GM23338 (cell line): ENCODE measurements around the gene MID1. TPM values are rescaled to one million over a fixed set of nuclear protein-coding genes. Genes with fewer than 3 reads are reported as not detected.
A peak's percentile ranks its signal among the peaks of the same experiment; 100 is the strongest.

Experiments used
- ATAC-seq: fragments of 200-7000 bp; cut with Tn5 transposase; 3 replicates; pipeline ENCODE4 v1.9.1; 2020
- DNase-seq: peaks from one replicate; pipeline ENCODE4 v3.0.0-alpha.2; 2015; ENCODE audit warnings: low spot score
- H2AFZ ChIP-seq: fragments of 200-600 bp; sonication (generic); 2 replicates; pipeline ENCODE4 v1.8.0; 2016; ENCODE audit warnings: antibody characterized with exemption, mild to moderate bottlenecking, moderate library complexity
- H3F3A ChIP-seq: fragments of 200-600 bp; sonication (generic); replicated peaks from 2 replicates; pipeline ENCODE4 v1.8.0; 2017; ENCODE audit warnings: antibody characterized with exemption, mixed run types, low read depth
- H3K27ac ChIP-seq: fragments of 200-600 bp; sonication (generic); 2 replicates; pipeline ENCODE4 v1.6.1; 2016; ENCODE audit warnings: low read depth
- H3K27me3 ChIP-seq: fragments of 200-600 bp; sonication (generic); 2 replicates; pipeline ENCODE4 v1.8.0; 2016; ENCODE audit warnings: mild to moderate bottlenecking, mixed run types, moderate library complexity; ENCODE audit not compliant: insufficient read depth
- H3K36me3 ChIP-seq: fragments of 200-600 bp; sonication (generic); 2 replicates; pipeline ENCODE4 v1.8.0; 2016; ENCODE audit warnings: mild to moderate bottlenecking; ENCODE audit not compliant: insufficient read depth
- H3K4me1 ChIP-seq: fragments of 200-600 bp; sonication (generic); 2 replicates; pipeline ENCODE4 v1.8.0; 2016; ENCODE audit warnings: mild to moderate bottlenecking, moderate library complexity; ENCODE audit not compliant: insufficient read depth
- H3K4me2 ChIP-seq: fragments of 200-600 bp; sonication (generic); 2 replicates; pipeline ENCODE4 v1.7.1; 2017; ENCODE audit warnings: mixed run types
- H3K4me3 ChIP-seq: fragments of 200-600 bp; sonication (generic); 2 replicates; pipeline ENCODE4 v1.6.1; 2016; ENCODE audit warnings: mixed run types
- H3K79me2 ChIP-seq: fragments of 200-600 bp; sonication (generic); replicated peaks from 2 replicates; pipeline ENCODE4 v1.8.0; 2017; ENCODE audit warnings: mild to moderate bottlenecking; ENCODE audit not compliant: insufficient read depth
- H3K9me2 ChIP-seq: fragments of 200-600 bp; sonication (generic); 2 replicates; pipeline ENCODE4 v1.8.0; 2017; ENCODE audit not compliant: insufficient read depth
- H4K20me1 ChIP-seq: fragments of 200-600 bp; sonication (generic); replicated peaks from 2 replicates; pipeline ENCODE4 v1.8.0; 2017; ENCODE audit warnings: mild to moderate bottlenecking; ENCODE audit not compliant: insufficient read depth
- H3K27ac Mint-ChIP-seq: 2 replicates; pipeline ENCODE4 v1.8.0; 2020; ENCODE audit warnings: inconsistent platforms, mild to moderate bottlenecking, moderate library complexity, mixed read lengths
- H3K27me3 Mint-ChIP-seq: 3 replicates; pipeline ENCODE4 v1.8.0; 2022; ENCODE audit warnings: low read depth, mild to moderate bottlenecking, moderate library complexity, mixed read lengths, inconsistent platforms; ENCODE audit not compliant: insufficient read depth, poor library complexity
- H3K36me3 Mint-ChIP-seq: 3 replicates; pipeline ENCODE4 v1.8.0; 2021; ENCODE audit warnings: low read depth, mild to moderate bottlenecking, inconsistent platforms, moderate library complexity, mixed read lengths
- H3K4me1 Mint-ChIP-seq: 3 replicates; pipeline ENCODE4 v1.8.0; 2020; ENCODE audit warnings: mild to moderate bottlenecking, inconsistent platforms, mixed read lengths
- H3K4me3 Mint-ChIP-seq: 3 replicates; pipeline ENCODE4 v1.8.0; 2021; ENCODE audit warnings: moderate library complexity, mild to moderate bottlenecking, inconsistent platforms, mixed read lengths
- H3K9me3 Mint-ChIP-seq: 3 replicates; pipeline ENCODE4 v1.8.0; 2020; ENCODE audit warnings: moderate library complexity, mild to moderate bottlenecking, inconsistent platforms, mixed read lengths
- CREB1 ChIP-seq: fragments of 250-450 bp; sonication (Bioruptor Pico); IDR thresholded peaks from 2 replicates; pipeline ENCODE4 v1.5.0; 2020; ENCODE audit warnings: low read depth, mild to moderate bottlenecking, moderate library complexity
- EZH2 ChIP-seq: fragments of 200-600 bp; sonication (generic); IDR thresholded peaks from one replicate; pipeline ENCODE4 v1.8.0; 2017; ENCODE audit warnings: antibody characterized with exemption, mild to moderate bottlenecking, low read depth; ENCODE audit not compliant: unreplicated experiment
- EZH2phosphoT487 ChIP-seq: fragments of 200-600 bp; sonication (generic); IDR thresholded peaks from one replicate; pipeline ENCODE4 v1.8.1; 2018; ENCODE audit warnings: antibody characterized with exemption; ENCODE audit not compliant: unreplicated experiment
- JUNB ChIP-seq: IDR thresholded peaks from one replicate; pipeline ENCODE4 v1.6.1; 2016; ENCODE audit warnings: antibody characterized with exemption; ENCODE audit not compliant: unreplicated experiment
- NANOG ChIP-seq: IDR thresholded peaks from 2 replicates; pipeline ENCODE4 v1.6.1; 2016; ENCODE audit warnings: antibody characterized with exemption, borderline replicate concordance
- POLR2AphosphoS5 ChIP-seq: IDR thresholded peaks from 2 replicates; pipeline ENCODE4 v1.6.1; 2016; ENCODE audit warnings: antibody characterized with exemption, low read depth
- STAT1 ChIP-seq: IDR thresholded peaks from one replicate; pipeline ENCODE4 v1.6.1; 2016; ENCODE audit warnings: antibody characterized with exemption; ENCODE audit not compliant: unreplicated experiment
- ZNF114 ChIP-seq: fragments of 250-450 bp; sonication (Bioruptor Pico); IDR thresholded peaks from 2 replicates; pipeline ENCODE4 v1.5.0; 2020; ENCODE audit warnings: mild to moderate bottlenecking, moderate library complexity
- ZNF331 ChIP-seq: fragments of 250-450 bp; sonication (Bioruptor Pico); IDR thresholded peaks from 2 replicates; pipeline ENCODE4 v1.5.0; 2020; ENCODE audit warnings: low read depth, mild to moderate bottlenecking, moderate library complexity
- polyA plus RNA-seq: library from polyadenylated mRNA; unstranded; fragments of >200 nt; fragmentation: Nextera tagmentation; extraction: Ambion mirVana; gene quantifications from 2 replicates; pipeline ENCODE4 v1.2.1, GENCODE V29; 2016
- total RNA-seq: library from RNA; depleted of rRNA; stranded (reverse); fragments of >200 nt; shearing (Covaris generic); gene quantifications from 2 replicates; pipeline ENCODE4 v1.2.3, GENCODE V29; 2014
- TF ChIP-seq, protein P1 (sequence below): fragments of 250-450 bp; sonication (Bioruptor Pico); IDR thresholded peaks from 2 replicates; pipeline ENCODE4 v1.5.0; 2020; ENCODE audit warnings: mild to moderate bottlenecking, moderate library complexity
- TF ChIP-seq, protein P2 (sequence below): IDR thresholded peaks from one replicate; pipeline ENCODE4 v1.6.1; 2018; ENCODE audit warnings: antibody characterized with exemption; ENCODE audit not compliant: unreplicated experiment
- TF ChIP-seq, protein P3 (sequence below): IDR thresholded peaks from 2 replicates; pipeline ENCODE4 v1.6.1; 2016; ENCODE audit warnings: antibody characterized with exemption
- TF ChIP-seq, protein P4 (sequence below), 2 experiments: fragments of 200-600 bp in 1 of 2; sonication (generic) in 1 of 2; conservative IDR thresholded peaks; 2 replicates each; pipeline versions ENCODE4 v1.5.1 to v1.6.1; 2016 to 2017; ENCODE audit warnings: antibody characterized with exemption in 2 of 2, low read depth in 2 of 2, mild to moderate bottlenecking in 2 of 2, moderate library complexity in 1 of 2

The MID1 gene
- total and polyA plus RNA-seq, 2 experiments from 2014 or later = 27.2 to 39.3 TPM

DNA sequence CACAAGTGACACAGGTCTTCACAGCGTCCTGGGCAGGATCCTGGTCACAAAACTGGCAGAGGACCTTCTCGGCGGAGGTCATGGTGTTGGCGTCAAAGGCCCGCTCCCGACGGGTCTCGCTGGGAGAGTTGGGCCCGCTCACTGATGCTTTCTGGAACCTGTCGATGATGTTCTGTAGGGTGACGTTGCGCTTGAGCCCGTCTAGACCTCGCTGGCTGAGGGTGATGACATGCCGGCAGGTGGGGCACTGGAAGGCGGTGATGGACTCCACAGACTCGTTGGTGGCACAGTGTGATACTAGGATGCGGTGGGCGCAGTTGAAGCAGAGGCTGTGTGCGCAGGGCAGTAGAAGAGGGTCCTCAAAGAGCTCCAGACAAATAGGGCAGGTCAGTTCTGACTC is 53.2 kb downstream of the MID1 start:
- Mint-ChIP-seq H3K36me3 (peaks cover 20% of the 10 kb centered on the region), H3K4me3 (no peak overlapping the region), H3K4me1 (peaks cover 37% of the 10 kb centered on the region), H3K27me3 (peaks cover 5% of the 10 kb centered on the region), H3K27ac (0 out of 2 replicates have a peak overlapping the region, but pooled peaks have one; percentile 14), H3K9me3 (no peaks in the 10 kb centered on the region)
- DNase-seq (no peak), ATAC-seq (no peak)
- Histone ChIP-seq H3K9me2 (no peaks in the 10 kb centered on the region), H3K36me3 (no peaks in the 10 kb centered on the region), H3K4me3 (no peak overlapping the region), H4K20me1 (no peaks in the 10 kb centered on the region), H2AFZ (no peak overlapping the region), H3K27ac (no peak overlapping the region), H3F3A (no peaks in the 10 kb centered on the region), H3K27me3 (no peaks in the 10 kb centered on the region), H3K4me2 (no peak overlapping the region), H3K79me2 (peaks cover 82% of the 10 kb centered on the region), H3K4me1 (peaks cover 18% of the 10 kb centered on the region)
- TF ChIP-seq EZH2phosphoT487 = no peak
- no peak for TF ChIP-seq JUNB
- TF ChIP-seq CREB1 (CRISPR knock-in tag) = no peak
- TF ChIP-seq, protein P1, sequence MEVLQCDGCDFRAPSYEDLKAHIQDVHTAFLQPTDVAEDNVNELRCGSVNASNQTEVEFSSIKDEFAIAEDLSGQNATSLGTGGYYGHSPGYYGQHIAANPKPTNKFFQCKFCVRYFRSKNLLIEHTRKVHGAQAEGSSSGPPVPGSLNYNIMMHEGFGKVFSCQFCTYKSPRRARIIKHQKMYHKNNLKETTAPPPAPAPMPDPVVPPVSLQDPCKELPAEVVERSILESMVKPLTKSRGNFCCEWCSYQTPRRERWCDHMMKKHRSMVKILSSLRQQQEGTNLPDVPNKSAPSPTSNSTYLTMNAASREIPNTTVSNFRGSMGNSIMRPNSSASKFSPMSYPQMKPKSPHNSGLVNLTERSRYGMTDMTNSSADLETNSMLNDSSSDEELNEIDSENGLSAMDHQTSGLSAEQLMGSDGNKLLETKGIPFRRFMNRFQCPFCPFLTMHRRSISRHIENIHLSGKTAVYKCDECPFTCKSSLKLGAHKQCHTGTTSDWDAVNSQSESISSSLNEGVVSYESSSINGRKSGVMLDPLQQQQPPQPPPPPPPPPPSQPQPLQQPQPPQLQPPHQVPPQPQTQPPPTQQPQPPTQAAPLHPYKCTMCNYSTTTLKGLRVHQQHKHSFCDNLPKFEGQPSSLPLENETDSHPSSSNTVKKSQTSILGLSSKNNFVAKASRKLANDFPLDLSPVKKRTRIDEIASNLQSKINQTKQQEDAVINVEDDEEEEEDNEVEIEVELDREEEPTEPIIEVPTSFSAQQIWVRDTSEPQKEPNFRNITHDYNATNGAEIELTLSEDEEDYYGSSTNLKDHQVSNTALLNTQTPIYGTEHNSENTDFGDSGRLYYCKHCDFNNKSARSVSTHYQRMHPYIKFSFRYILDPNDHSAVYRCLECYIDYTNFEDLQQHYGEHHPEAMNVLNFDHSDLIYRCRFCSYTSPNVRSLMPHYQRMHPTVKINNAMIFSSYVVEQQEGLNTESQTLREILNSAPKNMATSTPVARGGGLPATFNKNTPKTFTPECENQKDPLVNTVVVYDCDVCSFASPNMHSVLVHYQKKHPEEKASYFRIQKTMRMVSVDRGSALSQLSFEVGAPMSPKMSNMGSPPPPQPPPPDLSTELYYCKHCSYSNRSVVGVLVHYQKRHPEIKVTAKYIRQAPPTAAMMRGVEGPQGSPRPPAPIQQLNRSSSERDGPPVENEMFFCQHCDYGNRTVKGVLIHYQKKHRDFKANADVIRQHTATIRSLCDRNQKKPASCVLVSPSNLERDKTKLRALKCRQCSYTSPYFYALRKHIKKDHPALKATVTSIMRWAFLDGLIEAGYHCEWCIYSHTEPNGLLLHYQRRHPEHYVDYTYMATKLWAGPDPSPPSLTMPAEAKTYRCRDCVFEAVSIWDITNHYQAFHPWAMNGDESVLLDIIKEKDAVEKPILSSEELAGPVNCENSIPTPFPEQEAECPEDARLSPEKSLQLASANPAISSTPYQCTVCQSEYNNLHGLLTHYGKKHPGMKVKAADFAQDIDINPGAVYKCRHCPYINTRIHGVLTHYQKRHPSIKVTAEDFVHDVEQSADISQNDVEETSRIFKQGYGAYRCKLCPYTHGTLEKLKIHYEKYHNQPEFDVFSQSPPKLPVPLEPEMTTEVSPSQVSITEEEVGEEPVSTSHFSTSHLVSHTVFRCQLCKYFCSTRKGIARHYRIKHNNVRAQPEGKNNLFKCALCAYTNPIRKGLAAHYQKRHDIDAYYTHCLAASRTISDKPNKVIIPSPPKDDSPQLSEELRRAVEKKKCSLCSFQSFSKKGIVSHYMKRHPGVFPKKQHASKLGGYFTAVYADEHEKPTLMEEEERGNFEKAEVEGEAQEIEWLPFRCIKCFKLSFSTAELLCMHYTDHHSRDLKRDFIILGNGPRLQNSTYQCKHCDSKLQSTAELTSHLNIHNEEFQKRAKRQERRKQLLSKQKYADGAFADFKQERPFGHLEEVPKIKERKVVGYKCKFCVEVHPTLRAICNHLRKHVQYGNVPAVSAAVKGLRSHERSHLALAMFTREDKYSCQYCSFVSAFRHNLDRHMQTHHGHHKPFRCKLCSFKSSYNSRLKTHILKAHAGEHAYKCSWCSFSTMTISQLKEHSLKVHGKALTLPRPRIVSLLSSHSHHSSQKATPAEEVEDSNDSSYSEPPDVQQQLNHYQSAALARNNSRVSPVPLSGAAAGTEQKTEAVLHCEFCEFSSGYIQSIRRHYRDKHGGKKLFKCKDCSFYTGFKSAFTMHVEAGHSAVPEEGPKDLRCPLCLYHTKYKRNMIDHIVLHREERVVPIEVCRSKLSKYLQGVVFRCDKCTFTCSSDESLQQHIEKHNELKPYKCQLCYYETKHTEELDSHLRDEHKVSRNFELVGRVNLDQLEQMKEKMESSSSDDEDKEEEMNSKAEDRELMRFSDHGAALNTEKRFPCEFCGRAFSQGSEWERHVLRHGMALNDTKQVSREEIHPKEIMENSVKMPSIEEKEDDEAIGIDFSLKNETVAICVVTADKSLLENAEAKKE (CRISPR knock-in tag) = no peak
- no peak for TF ChIP-seq NANOG
- TF ChIP-seq, protein P2, sequence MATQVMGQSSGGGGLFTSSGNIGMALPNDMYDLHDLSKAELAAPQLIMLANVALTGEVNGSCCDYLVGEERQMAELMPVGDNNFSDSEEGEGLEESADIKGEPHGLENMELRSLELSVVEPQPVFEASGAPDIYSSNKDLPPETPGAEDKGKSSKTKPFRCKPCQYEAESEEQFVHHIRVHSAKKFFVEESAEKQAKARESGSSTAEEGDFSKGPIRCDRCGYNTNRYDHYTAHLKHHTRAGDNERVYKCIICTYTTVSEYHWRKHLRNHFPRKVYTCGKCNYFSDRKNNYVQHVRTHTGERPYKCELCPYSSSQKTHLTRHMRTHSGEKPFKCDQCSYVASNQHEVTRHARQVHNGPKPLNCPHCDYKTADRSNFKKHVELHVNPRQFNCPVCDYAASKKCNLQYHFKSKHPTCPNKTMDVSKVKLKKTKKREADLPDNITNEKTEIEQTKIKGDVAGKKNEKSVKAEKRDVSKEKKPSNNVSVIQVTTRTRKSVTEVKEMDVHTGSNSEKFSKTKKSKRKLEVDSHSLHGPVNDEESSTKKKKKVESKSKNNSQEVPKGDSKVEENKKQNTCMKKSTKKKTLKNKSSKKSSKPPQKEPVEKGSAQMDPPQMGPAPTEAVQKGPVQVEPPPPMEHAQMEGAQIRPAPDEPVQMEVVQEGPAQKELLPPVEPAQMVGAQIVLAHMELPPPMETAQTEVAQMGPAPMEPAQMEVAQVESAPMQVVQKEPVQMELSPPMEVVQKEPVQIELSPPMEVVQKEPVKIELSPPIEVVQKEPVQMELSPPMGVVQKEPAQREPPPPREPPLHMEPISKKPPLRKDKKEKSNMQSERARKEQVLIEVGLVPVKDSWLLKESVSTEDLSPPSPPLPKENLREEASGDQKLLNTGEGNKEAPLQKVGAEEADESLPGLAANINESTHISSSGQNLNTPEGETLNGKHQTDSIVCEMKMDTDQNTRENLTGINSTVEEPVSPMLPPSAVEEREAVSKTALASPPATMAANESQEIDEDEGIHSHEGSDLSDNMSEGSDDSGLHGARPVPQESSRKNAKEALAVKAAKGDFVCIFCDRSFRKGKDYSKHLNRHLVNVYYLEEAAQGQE = no peak
- TF ChIP-seq ZNF331 (CRISPR knock-in tag) = no peak
- TF ChIP-seq, protein P3, sequence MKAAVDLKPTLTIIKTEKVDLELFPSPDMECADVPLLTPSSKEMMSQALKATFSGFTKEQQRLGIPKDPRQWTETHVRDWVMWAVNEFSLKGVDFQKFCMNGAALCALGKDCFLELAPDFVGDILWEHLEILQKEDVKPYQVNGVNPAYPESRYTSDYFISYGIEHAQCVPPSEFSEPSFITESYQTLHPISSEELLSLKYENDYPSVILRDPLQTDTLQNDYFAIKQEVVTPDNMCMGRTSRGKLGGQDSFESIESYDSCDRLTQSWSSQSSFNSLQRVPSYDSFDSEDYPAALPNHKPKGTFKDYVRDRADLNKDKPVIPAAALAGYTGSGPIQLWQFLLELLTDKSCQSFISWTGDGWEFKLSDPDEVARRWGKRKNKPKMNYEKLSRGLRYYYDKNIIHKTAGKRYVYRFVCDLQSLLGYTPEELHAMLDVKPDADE = no peak
- no peak for TF ChIP-seq STAT1
- TF ChIP-seq ZNF114 (CRISPR knock-in tag) = no peak
- no peak for TF ChIP-seq POLR2AphosphoS5
- TF ChIP-seq EZH2 = no peak
- TF ChIP-seq, protein P4, sequence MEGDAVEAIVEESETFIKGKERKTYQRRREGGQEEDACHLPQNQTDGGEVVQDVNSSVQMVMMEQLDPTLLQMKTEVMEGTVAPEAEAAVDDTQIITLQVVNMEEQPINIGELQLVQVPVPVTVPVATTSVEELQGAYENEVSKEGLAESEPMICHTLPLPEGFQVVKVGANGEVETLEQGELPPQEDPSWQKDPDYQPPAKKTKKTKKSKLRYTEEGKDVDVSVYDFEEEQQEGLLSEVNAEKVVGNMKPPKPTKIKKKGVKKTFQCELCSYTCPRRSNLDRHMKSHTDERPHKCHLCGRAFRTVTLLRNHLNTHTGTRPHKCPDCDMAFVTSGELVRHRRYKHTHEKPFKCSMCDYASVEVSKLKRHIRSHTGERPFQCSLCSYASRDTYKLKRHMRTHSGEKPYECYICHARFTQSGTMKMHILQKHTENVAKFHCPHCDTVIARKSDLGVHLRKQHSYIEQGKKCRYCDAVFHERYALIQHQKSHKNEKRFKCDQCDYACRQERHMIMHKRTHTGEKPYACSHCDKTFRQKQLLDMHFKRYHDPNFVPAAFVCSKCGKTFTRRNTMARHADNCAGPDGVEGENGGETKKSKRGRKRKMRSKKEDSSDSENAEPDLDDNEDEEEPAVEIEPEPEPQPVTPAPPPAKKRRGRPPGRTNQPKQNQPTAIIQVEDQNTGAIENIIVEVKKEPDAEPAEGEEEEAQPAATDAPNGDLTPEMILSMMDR (conservative IDR thresholded peaks at IDR 0.05; ENCODE audit: low read depth in 2 of 2) = no peak
